ENCODE results near the gene ZNF550. TPM values are rescaled to one million over a fixed set of nuclear protein-coding genes. Genes with fewer than 3 reads are reported as not detected.
A peak's percentile ranks its signal among the peaks of the same experiment; 100 is the strongest.

The ZNF550 gene
- polyA plus RNA-seq, 1 donor (not counting 4 experiments of a cell fraction or from before 2014, with no cell fraction given), result 7.3 TPM

GRCh38 chr19:57587529-57587928 lies 27.9 kb upstream of the ZNF550 start:
- DNase-seq (ENCODE audit: low read depth, low spot score), result no peak
- H3K4me2 ChIP-seq (ENCODE audit: control insufficient read depth, extremely low read depth, insufficient read depth, low read depth, low read length), result no peak overlapping the region
- peaks cover 2% of the 10 kb centered on the region for H3K79me2 ChIP-seq (ENCODE audit: control insufficient read depth, insufficient read depth, low read length)
- H3K9me1 ChIP-seq (ENCODE audit: control insufficient read depth, extremely low read depth, insufficient read depth, low read length), result no peaks in the 10 kb centered on the region
- TF ChIP-seq CTCF (optimal IDR thresholded peaks at IDR 0.05 in 1 of 3, IDR thresholded peaks at IDR 0.05 in 1 of 3, conservative IDR thresholded peaks at IDR 0.05 in 1 of 3; ENCODE audit: extremely low read depth in 1 of 3, insufficient read depth in 2 of 3, low read length in 3 of 3), result no peak
- TF ChIP-seq EZH2 (IDR thresholded peaks at IDR 0.05; ENCODE audit: low read length), result no peak
- no peak overlapping the region for H3K4me3 ChIP-seq (ENCODE audit: control insufficient read depth in 2 of 3, extremely low read depth in 1 of 3, insufficient read depth in 2 of 3, low read depth in 1 of 3, low read length in 3 of 3)
- no peak overlapping the region for H2AFZ ChIP-seq (ENCODE audit: control insufficient read depth, low read length)
- no peak overlapping the region for H3K9ac ChIP-seq (ENCODE audit: control insufficient read depth, extremely low read depth, insufficient read depth, low read length)
- H3K4me1 ChIP-seq (ENCODE audit: control insufficient read depth, extremely low read depth, insufficient read depth, low read length), result peaks cover 17% of the 10 kb centered on the region
- peaks cover 8 to 10% of the 10 kb centered on the region in 2 experiments for H3K36me3 ChIP-seq (ENCODE audit: control insufficient read depth in 2 of 2, extremely low read depth in 1 of 2, insufficient read depth in 2 of 2, low read length in 2 of 2)
- no peaks in the 10 kb centered on the region for H3K27me3 ChIP-seq (ENCODE audit: control insufficient read depth, extremely low read depth, insufficient read depth, low read length)
- no peak for FAIRE-seq
- no peak overlapping the region for H3K27ac ChIP-seq (ENCODE audit: control insufficient read depth, insufficient read depth, low read length)
- dilution Hi-C loops (cut with MboI; ENCODE audit: extremely low pct_ligation_motif_present, low sequenced_read_pairs), result no loop called here
- H4K20me1 ChIP-seq (ENCODE audit: control insufficient read depth, extremely low read depth, insufficient read depth, low read length), result no peaks in the 10 kb centered on the region
- peaks cover 26% of the 10 kb centered on the region for H3K9me3 ChIP-seq (ENCODE audit: control insufficient read depth, low read depth, low read length)

- H3K27ac ChIP-seq (ENCODE audit: control insufficient read depth, insufficient read depth, low read length), result peak within 1 kb of the TSS; percentile 31
- H3K9me3 ChIP-seq (ENCODE audit: control insufficient read depth, low read depth, low read length), result peaks cover 12% of the 10 kb centered on the region
- H2AFZ ChIP-seq (ENCODE audit: control insufficient read depth, low read length), result peak within 1 kb of the TSS; percentile 93
- peak; percentile 43 for FAIRE-seq
- H3K4me1 ChIP-seq (ENCODE audit: control insufficient read depth, extremely low read depth, insufficient read depth, low read length), result peaks cover 20% of the 10 kb centered on the region
- H4K20me1 ChIP-seq (ENCODE audit: control insufficient read depth, extremely low read depth, insufficient read depth, low read length), result no peaks in the 10 kb centered on the region
- H3K9me1 ChIP-seq (ENCODE audit: control insufficient read depth, extremely low read depth, insufficient read depth, low read length), result no peaks in the 10 kb centered on the region
- TF ChIP-seq EZH2 (IDR thresholded peaks at IDR 0.05; ENCODE audit: low read length), result no peak
- TF ChIP-seq CTCF (optimal IDR thresholded peaks at IDR 0.05 in 1 of 3, IDR thresholded peaks at IDR 0.05 in 1 of 3, conservative IDR thresholded peaks at IDR 0.05 in 1 of 3; ENCODE audit: extremely low read depth in 1 of 3, insufficient read depth in 2 of 3, low read length in 3 of 3), result peak in 1 of 3 experiments; percentile 11
- H3K27me3 ChIP-seq (ENCODE audit: control insufficient read depth, extremely low read depth, insufficient read depth, low read length), result no peaks in the 10 kb centered on the region
- peaks cover 2% of the 10 kb centered on the region for H3K79me2 ChIP-seq (ENCODE audit: control insufficient read depth, insufficient read depth, low read length)
- no peaks in the 10 kb centered on the region for H3K36me3 ChIP-seq (ENCODE audit: control insufficient read depth in 2 of 2, extremely low read depth in 1 of 2, insufficient read depth in 2 of 2, low read length in 2 of 2)
- dilution Hi-C loops (cut with MboI; ENCODE audit: extremely low pct_ligation_motif_present, low sequenced_read_pairs), result no loop called here
- H3K4me2 ChIP-seq (ENCODE audit: control insufficient read depth, extremely low read depth, insufficient read depth, low read depth, low read length), result peak within 1 kb of the TSS; percentile 85
- no peak for DNase-seq (ENCODE audit: low read depth, low spot score)
- peak within 1 kb of the TSS; percentile 47 for H3K9ac ChIP-seq (ENCODE audit: control insufficient read depth, extremely low read depth, insufficient read depth, low read length)
- peak within 1 kb of the TSS; percentile 61 to 81 (median 73) for H3K4me3 ChIP-seq (ENCODE audit: control insufficient read depth in 2 of 3, extremely low read depth in 1 of 3, insufficient read depth in 2 of 3, low read depth in 1 of 3, low read length in 3 of 3)
These were observed 24.1 kb upstream of the ZNF550 start, which contains the start of gene ZIK1 for GRCh38 chr19:57583521-57584416. Gene ZIK1 (plus strand): TSS chr19:57584145. CDS start chr19:57584357, 212 bp downstream.

Measured in keratinocyte (primary cell).